Endometrial microvascular endothelial cells (primary cell): Measurements from ENCODE around the gene OAS1. TPM values are rescaled to one million over a fixed set of nuclear protein-coding genes. Genes with fewer than 3 reads are reported as not detected.

Source experiments
- in situ Hi-C: cut with HindIII; loops from 2 replicates; pipeline ENCODE4 v1.10.0; 2017; ENCODE audit warnings: low sequenced_read_pairs, low pct_unique_long_range_greater_than_20kb; ENCODE audit errors: inconsistent ontology term
- total RNA-seq: library from RNA; depleted of rRNA; stranded (reverse); fragments of >200 nt; gene quantifications from one replicate; pipeline ENCODE4 v1.2.3, GENCODE V29; 2015; ENCODE audit errors: inconsistent ontology term

The OAS1 gene
- 14.0 TPM for total RNA-seq

DNA sequence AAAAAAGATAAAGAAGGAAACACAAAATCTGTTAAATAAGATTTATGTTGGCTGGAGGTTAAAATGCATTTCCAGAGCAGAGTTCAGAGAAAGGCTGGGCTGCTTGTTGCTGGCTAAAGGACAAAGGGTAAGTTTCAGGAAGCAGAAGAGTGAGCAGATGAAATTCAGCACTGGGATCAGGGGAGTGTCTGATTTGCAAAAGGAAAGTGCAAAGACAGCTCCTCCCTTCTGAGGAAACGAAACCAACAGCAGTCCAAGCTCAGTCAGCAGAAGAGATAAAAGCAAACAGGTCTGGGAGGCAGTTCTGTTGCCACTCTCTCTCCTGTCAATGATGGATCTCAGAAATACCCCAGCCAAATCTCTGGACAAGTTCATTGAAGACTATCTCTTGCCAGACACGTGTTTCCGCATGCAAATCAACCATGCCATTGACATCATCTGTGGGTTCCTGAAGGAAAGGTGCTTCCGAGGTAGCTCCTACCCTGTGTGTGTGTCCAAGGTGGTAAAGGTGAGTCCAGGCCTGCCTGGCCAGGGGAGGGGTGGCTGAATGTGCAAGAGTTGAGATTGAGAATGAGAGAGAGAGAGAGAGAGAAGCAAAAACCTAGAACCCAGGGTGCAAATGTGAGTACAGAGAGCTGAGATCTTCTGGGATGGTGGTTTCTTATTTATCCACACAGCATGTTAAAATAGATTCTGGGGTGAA lies at the start of gene OAS1:
OAS1 (plus strand) TSS at position 251 of the 703 bp plus-strand sequence; CDS start at position 329, 78 bp downstream.
- in situ Hi-C loops, result no loop called here

DNA sequence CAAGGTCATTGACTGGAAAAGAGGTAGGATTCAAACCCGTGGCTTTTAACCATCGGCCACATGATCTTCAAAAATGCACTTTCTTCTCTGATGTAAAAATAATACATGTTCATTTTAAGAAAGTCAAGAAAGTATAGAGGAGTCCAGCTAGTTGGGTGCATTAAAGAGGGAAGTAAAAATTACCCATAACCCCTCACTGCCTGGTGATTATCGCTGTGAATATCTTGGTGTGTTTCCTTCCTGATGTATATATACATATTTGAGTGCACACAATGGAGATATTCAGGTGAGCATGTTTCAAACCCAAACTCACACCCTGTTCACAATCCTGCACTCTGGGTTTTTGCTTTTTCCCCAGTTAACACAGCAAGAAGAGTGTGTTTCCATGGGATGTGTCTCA lies 47.5 kb upstream of the OAS1 start:
- in situ Hi-C loops, result no loop called here

DNA sequence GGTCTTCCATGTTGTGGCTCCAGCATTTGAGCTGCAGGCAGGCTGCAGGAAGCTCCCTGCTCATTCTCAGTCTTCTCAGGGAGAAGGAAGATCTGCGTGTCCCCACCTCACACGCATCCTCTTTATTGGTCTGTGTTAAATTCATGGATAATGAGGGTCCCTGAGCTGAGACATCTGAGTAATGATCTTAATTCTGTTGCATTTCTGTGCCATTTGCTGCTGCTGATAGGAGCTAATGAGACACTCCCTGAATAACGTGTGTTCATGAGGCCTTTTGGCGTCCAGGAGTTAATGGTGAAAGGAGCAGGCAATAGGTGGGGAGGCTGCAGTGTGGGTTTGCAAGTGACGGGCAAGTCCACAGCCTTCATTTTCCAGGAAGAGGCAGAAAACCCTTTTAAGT lies 46.6 kb upstream of the OAS1 start:
- in situ Hi-C loops, result no loop called here

DNA sequence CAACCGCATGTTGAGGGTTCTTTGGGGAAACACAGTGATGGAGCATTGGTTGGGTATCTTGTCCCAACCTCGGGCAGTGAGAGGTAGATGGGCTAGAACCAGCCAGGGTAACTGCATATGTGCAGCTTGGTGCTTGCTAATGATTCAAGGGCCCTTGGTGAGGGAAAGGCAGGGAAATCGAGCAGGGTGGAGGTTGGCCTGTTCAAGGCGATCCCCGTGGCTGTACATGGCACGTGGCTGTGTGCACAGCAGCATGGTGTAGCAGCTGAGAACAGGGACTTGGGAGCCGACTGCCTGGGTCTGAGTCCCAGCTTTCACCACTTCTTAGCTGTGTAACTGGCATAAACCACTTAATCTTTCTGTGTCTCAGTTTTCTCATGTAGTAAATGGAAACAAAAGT lies 45.5 kb upstream of the OAS1 start:
- in situ Hi-C loops, result no loop called here

DNA sequence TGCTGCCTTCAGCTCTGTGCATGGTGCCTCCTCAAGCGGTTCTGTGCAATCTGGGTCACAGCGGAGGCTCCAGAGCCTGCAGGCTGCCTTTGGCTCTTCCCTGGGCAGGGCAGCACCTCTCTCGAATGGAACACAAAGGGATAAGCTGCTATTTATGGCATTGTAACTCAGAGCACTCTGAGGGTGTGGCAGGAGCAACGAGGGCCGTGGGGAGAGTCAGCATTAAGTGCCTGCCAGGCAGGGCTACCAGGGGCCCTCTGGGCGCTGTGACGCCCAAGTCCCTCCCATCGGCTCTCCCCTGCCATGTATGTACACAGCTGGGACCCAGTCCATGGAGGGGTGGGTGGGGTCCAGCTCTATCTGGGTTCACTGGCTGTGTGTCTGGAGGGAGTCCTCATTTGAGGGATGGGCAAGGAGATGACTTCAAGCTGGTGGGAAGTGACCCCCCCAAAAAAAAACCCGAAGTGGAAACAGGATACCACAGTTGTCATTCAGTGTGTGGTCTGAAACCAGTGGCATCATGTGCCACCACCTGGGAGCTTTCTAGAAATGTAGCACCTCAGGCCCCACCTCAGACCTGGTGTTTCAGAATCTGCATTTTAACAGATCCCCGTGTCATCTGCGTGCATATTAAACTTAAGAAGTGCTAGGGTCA lies 44.0 kb upstream of the OAS1 start:
- in situ Hi-C loops, result no loop called here

DNA sequence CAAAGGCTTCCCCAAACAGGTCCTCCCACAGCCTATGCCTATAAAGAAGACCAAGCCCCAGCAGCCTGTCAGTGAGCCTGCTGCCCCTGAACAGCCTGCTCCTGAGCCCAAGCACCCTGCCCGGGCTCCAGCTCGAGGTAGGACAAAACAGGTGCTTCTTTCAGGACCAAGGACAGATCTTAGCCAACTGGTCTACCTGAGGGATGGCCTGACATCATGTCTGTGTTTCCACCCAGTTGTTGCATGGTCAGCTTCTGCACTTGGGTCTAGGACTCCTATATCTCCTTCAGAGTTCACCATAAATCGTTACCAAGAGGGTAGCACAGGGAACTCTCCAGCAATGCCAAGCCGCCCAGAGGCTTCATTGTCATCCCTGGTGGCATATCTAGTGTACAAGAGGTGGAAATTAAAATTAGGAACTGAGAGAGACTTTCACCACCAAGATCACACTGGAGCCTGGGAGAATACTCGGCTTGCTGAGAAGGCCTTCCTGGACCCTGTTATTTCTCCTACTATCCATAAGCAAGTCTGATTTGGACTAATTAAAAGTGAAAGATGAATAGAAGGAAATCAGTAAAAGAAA lies 38.2 kb upstream of the OAS1 start:
- in situ Hi-C loops, result no loop called here

DNA sequence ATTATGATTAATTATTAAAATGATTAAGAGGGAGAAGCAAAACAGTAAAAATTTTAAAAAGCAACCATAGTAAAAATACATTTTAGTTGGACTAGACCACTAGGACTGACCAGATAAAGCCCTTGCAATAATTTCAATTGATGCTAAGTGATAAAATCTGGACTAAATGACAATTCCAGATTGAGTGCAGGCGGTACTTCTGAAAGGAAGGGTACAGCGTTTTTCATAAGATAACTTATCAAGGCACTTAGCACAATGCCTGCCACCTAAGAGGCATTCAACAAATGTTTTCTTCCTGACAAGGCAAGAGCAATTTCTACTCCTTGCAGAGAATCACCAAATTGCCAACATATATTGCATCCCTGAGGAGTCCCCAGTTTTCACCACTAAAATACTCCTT lies 37.7 kb upstream of the OAS1 start:
- in situ Hi-C loops, result no loop called here

DNA sequence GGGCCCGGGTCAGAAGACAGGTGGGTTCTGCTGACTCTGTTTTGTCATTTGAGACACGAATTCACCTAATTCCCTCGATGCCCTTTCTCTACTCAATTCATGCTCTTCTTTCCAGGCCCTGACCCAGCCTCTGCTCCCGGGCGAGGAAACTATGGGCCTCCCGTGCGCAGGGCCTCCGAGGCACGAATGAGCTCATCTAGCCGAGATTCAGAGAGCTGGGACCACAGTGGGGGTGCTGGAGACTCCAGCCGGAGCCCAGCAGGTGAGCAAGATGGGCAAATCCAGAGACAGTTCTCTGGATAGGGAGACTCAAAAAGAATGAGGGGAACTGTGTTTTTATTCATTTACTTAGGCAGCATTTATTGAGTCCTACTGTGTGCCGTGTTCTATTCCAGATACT lies 37.0 kb upstream of the OAS1 start:
- in situ Hi-C loops, result no loop called here

DNA sequence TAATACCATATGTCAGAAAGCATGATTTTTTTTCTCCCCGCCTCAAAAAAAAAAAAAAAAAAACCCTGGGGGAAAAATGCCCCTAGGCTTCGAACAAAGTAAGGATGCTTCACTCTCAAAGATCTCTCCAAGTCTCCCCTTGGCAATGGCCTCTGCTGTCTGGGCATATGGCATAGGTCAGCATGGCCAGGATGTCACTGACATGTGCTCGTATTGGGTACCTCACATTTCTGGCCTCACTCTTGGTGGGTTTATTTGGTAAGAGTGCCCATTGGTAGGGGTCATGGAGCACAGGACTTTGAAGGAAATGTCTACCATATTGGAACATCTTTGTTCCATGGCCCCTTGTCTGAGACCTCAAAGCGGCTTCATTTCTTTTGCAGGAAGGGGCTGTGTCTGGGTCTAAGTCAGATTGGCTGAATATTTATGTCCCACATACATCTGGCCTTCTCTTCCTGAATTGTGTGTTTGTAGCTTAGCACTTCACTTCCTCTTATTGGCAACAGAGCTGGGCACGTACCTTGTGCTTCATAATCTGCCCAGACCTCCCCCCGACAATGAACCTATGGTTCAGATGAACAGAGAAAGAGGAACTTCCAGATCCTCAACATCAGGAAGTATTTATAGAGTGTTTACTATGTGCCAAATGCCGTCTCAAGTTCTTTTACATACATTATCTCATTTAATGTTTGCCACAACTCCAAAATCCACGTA lies 36.3 kb upstream of the OAS1 start:
- in situ Hi-C loops, result no loop called here

DNA sequence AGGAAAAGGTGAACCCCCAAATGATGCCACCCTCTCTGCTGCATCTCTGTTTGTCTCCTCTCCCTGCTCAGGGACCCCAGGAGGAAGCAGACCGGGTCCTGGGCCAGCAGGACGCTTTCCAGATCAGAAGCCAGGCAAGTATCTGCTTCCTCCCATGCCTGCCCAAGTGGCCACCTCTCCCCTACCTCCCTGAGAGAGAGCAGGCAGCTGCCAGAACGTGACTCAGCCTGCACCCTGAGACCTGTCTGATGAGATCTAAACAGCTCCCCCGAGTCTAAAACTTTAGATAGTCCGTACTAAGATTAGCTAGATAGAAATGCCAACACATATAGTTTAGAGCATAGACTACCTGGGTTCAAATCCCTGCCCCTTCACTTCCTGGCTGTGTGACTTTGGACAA lies 31.2 kb upstream of the OAS1 start:
- in situ Hi-C loops, result no loop called here

DNA sequence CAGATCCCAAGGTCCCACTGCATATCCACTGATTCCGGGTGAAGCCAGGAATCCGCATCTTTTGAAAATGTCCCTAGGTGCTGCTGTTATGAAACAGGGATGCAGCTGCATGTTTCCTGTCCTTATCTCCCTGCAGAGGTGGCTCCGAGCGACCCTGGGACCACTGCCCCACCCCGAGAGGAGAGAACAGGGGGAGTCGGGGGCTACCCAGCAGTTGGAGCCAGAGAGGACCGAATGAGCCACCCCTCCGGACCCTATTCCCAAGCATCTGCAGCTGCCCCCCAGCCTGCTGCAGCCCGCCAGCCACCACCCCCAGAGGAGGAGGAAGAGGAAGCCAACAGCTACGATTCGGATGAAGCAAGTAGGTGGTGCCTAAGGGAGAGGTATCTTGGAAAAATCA lies 30.3 kb upstream of the OAS1 start:
- in situ Hi-C loops, result no loop called here

DNA sequence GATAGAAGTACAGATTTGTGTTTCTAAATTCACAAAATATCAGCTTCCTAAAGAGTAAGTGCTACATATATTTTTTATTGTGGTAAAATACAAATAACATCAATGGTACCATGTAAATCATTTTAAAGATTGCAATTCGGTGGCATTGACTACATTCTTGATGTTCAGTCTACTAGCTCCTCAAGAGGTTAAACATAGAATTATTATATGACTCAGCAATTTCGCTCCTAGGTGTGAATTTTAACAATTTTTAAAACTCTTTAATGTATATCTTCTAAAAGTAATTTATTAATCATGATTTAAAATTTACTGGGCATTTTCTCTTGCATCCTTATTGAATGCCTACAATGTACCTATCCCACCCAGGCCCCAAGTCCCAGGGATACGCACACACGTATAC lies 29.8 kb upstream of the OAS1 start:
- in situ Hi-C loops, result no loop called here

DNA sequence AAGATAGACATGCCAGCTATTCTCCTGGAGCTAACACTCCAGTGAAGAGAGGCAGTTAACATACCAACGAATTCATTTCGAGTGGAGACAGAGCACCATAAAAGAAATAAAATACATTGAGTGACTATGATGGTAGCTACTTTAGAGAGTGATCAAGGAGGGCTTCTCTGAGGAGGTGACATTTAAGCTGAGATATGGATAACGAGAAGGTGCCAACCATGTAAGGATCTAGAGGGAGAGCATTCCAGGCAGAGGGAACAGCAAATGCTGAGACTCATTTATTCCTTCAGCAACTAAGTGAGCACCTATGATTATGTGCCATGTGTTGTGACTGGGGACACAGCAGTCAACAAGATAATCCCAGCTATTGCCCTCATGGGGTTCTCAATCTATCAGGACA lies 28.3 kb upstream of the OAS1 start:
- in situ Hi-C loops, result no loop called here

DNA sequence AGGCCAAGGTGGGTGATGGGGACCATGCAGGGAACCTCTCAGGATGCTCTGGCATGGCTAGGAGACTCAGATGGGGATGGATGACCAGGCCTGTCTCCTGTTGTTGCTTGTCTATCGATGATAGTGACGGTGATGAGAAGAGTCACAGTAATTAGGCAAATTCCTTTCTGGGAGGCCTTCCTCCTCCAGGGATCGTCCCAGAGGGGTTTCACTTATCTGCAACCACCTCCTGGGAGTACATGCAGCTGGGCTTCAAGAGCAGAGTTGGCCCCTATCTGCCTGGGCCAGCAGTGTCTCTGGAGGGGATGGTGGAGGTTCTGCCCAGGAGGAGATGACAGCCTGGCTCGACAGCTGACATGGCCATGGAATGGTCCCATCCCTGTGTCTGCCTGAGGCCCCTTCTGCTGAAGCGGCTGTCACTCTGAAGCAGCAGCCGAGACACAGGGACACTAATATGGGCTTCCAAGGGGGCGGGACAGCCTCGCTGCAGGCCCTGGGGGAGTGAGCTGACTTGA lies 27.5 kb upstream of the OAS1 start:
- in situ Hi-C loops, result no loop called here

DNA sequence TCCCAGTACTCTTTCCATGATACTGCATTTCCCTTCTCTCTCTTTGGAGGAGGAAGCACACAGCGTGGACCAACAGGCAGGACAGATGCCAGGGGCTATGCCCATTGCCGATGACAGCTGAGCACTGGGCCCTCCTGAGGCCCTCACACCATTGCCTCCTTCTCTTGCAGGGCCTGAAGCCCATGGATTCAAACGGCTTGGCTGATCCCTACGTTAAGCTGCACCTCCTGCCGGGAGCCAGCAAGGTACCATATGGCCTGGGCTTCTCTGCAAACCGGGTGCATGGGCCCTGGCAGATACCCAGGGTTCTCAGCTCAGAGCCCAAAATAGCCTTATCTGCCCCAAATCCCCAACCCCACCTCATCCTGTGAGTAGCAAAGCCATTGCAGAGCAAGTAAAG lies 25.2 kb upstream of the OAS1 start:
- in situ Hi-C loops, result no loop called here

DNA sequence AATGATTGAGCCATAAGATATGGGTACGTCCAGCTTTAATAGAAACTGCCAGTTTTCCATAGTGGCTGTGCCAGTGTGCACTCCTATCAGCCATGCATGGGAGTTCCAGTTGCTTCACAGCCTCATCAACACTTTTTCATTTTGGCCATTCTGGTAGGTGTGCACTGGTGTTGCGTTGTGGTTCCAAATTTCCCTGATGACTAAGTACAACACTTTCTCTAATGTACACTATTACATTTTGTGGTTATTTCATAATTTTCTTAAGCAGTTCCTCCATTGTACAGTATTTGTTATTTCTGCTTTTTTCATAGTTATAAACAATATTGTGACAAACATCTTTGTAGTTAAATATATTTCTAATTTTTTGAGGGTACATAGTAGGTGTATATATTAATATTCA lies 21.5 kb upstream of the OAS1 start:
- in situ Hi-C loops, result no loop called here

DNA sequence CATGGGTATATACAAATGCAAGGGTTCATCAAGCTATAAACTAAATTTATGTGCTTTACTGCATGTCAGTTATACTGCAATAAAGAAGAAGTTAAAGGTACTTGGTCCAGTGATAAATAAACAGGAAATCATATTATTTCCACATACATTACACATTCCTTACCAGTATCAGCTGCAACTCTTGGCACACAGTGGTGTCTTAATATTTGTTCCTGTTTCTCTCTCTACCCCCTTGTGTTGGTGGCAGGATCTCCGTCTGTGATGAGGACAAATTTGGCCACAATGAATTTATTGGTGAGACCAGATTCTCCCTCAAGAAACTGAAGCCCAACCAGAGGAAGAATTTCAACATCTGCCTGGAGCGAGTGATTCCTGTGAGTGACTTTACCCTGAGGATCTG lies 19.2 kb upstream of the OAS1 start:
- in situ Hi-C loops, result no loop called here

DNA sequence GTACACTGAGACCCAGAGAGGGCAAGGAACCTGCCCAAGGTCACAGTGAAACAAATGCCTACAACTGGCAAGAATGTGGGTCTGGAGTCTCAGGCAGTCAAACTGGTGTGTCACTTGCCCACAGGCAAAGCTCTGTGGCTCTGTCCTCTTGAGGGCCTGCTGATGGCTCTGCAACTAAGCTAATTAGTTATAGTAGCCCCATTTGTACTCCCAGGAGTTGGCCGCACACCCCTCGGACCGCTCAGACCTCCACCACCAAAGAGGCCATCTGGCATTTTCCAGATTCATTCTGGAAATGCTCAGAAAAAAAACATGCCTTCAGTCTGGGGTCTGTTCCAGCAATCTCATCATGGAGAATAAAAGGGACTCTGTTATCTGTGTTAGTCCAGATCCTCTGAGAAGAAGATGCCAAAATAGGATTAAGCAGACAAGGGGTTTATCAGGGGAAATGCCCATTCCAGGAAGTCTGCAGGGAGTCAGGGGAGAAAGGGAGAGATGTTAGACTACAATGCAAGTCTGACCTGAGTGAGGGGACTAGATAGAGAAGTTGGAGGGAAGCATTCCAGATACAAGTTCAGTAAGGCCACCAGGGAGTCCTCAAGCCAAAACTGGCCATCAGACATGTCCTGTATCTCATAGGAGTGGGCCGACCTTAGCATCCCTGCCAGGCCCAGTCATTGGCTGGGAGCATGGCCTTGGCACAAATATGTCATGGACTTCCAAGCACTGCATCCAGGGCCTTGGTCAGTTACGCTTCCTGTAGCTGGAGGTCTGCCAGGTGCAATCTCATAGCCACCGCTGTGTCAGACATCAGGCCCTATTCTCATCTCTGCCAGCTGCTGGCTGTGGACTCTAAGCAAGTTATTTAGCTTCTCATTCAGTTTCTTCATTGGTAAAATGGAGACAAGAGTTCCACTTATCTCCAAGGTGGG lies 15.4 kb upstream of the OAS1 start:
- in situ Hi-C loops, result no loop called here

DNA sequence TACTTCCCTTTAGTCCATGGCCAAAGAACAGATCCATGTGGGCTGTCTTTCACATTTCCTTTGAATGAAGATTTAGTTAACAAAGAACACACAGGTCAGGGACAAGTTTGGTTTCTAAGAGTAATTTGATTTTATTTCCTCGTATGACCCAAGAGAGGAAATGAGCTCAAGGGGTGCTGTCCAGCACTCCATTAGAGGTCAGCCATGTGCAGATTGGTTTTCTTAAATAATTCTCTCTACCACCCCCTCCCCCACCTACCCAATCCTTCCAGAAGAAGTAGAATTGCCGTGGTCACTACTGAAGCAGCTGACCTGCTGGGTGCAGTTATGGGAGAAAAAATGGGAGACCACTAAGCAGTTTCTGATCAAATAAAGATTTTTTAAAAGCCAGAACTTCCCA lies 13.9 kb upstream of the OAS1 start:
- in situ Hi-C loops, result no loop called here
